Hepatocyte (in vitro differentiated cells): Measurements from ENCODE around the gene BEX5. TPM values are rescaled to one million over a fixed set of nuclear protein-coding genes. Genes with fewer than 3 reads are reported as not detected.
"Not testable (repeated sequence)": the region's sequence is repeated elsewhere in the genome, so short reads cannot be mapped to it uniquely, and the experiment has no call there.

ENCODE experiments used
- DNase-seq: peaks from one replicate; pipeline ENCODE4 v3.0.0-alpha.2; 2016; ENCODE audit warnings: low spot score
- H2AFZ ChIP-seq: fragments of 200-600 bp; sonication (generic); 2 replicates; pipeline ENCODE4 v1.6.0; 2016; ENCODE audit warnings: antibody characterized with exemption, mild to moderate bottlenecking
- H3K27ac ChIP-seq: fragments of 200-600 bp; sonication (generic); 2 replicates; pipeline ENCODE4 v1.5.1; 2016; ENCODE audit warnings: mild to moderate bottlenecking
- H3K27me3 ChIP-seq: fragments of 200-600 bp; sonication (generic); 2 replicates; pipeline ENCODE4 v1.6.1; 2016
- H3K36me3 ChIP-seq: fragments of 200-600 bp; sonication (generic); replicated peaks from 2 replicates; pipeline ENCODE4 v1.5.1; 2016; ENCODE audit warnings: low read depth; ENCODE audit not compliant: insufficient read depth
- H3K4me1 ChIP-seq: fragments of 200-600 bp; sonication (generic); 2 replicates; pipeline ENCODE4 v1.5.1; 2016; ENCODE audit warnings: mild to moderate bottlenecking, moderate library complexity; ENCODE audit not compliant: insufficient read depth
- H3K4me2 ChIP-seq: fragments of 200-600 bp; sonication (generic); 2 replicates; pipeline ENCODE4 v1.6.0; 2016
- H3K4me3 ChIP-seq: fragments of 200-600 bp; sonication (generic); 2 replicates; pipeline ENCODE4 v1.5.1; 2016; ENCODE audit warnings: mild to moderate bottlenecking
- H3K79me2 ChIP-seq: fragments of 200-600 bp; sonication (generic); 2 replicates; pipeline ENCODE4 v1.6.0; 2017; ENCODE audit warnings: mild to moderate bottlenecking
- H3K9me2 ChIP-seq: fragments of 200-600 bp; sonication (generic); replicated peaks from 2 replicates; pipeline ENCODE4 v1.6.0; 2017; ENCODE audit warnings: mild to moderate bottlenecking; ENCODE audit not compliant: insufficient read depth
- H3K9me3 ChIP-seq: fragments of 200-600 bp; sonication (generic); 2 replicates; pipeline ENCODE4 v1.5.1; 2016; ENCODE audit warnings: low read depth, mild to moderate bottlenecking
- H4K20me1 ChIP-seq: fragments of 200-600 bp; sonication (generic); 2 replicates; pipeline ENCODE4 v1.6.0; 2016; ENCODE audit warnings: mild to moderate bottlenecking; ENCODE audit not compliant: insufficient read depth, poor library complexity, severe bottlenecking
- CTCF ChIP-seq: fragments of 200-600 bp; sonication (generic); IDR thresholded peaks from 2 replicates; pipeline ENCODE4 v1.5.1; 2016; ENCODE audit warnings: antibody characterized with exemption, mild to moderate bottlenecking; ENCODE audit not compliant: poor library complexity
- EZH2 ChIP-seq: fragments of 200-600 bp; sonication (generic); IDR thresholded peaks from 2 replicates; pipeline ENCODE4 v1.6.1; 2016; ENCODE audit warnings: antibody characterized with exemption, mild to moderate bottlenecking, borderline replicate concordance
- EZH2phosphoT487 ChIP-seq: fragments of 200-600 bp; sonication (generic); IDR thresholded peaks from one replicate; pipeline ENCODE4 v1.6.1; 2018; ENCODE audit warnings: antibody characterized with exemption, mild to moderate bottlenecking, low read depth, moderate library complexity; ENCODE audit not compliant: unreplicated experiment, severe bottlenecking
- WGBS: methylation state at CpG from one replicate; pipeline ENCODE4 v1.1.6; 2016; ENCODE audit warnings: low lambda C conversion rate; ENCODE audit errors: missing lambda C conversion rate; 5-methylcytosine and 5-hydroxymethylcytosine counted together
- polyA plus RNA-seq: library from polyadenylated mRNA; unstranded; fragments of >200 nt; fragmentation: Nextera tagmentation; extraction: Ambion mirVana; gene quantifications from 2 replicates; pipeline ENCODE4 v1.2.1, GENCODE V29; 2016
- total RNA-seq: library from RNA; depleted of rRNA; stranded (reverse); fragments of >200 nt; gene quantifications from 2 replicates; pipeline ENCODE4 v1.2.3, GENCODE V29; 2014

BEX5 gene
- total and polyA plus RNA-seq, 2 experiments from 2014 or later = 7.4 to 14.2 TPM

- Histone ChIP-seq H3K27ac (no peak overlapping the region), H3K79me2 (no peaks in the 10 kb centered on the region), H4K20me1 (no peaks in the 10 kb centered on the region), H3K4me1 (no peaks in the 10 kb centered on the region), H3K9me3 (no peaks in the 10 kb centered on the region), H2AFZ (no peak overlapping the region), H3K36me3 (no peaks in the 10 kb centered on the region), H3K27me3 (peaks cover 3% of the 10 kb centered on the region), H3K9me2 (no peaks in the 10 kb centered on the region), H3K4me2 (no peak overlapping the region), H3K4me3 (no peak overlapping the region)
- TF ChIP-seq EZH2 = no peak
- TF ChIP-seq CTCF = peak; percentile 37
- 17% methylated on average over 1 of the region's 1 CpG for WGBS
- DNase-seq = no peak
These were observed 26.3 kb downstream of the BEX5 start for GRCh38 chrX:102129473-102129872.

- no peaks in the 10 kb centered on the region for H4K20me1 ChIP-seq
- no peak for TF ChIP-seq EZH2phosphoT487
- H3K9me3 ChIP-seq = no peaks in the 10 kb centered on the region
- H3K27ac ChIP-seq = no peak overlapping the region
- peaks cover 5% of the 10 kb centered on the region for H3K27me3 ChIP-seq
- 64% methylated on average over 8 of the region's 8 CpGs for WGBS
- H3K79me2 ChIP-seq = no peaks in the 10 kb centered on the region
- no peaks in the 10 kb centered on the region for H3K36me3 ChIP-seq
- no peak overlapping the region for H2AFZ ChIP-seq
- no peak overlapping the region for H3K4me2 ChIP-seq
- no peaks in the 10 kb centered on the region for H3K4me1 ChIP-seq
- H3K9me2 ChIP-seq = no peaks in the 10 kb centered on the region
- no peak overlapping the region for H3K4me3 ChIP-seq
- DNase-seq = no peak
These were observed 28.9 kb downstream of the BEX5 start for GRCh38 chrX:102126863-102127262.

GRCh38 chrX:102126080-102126818 is 29.5 kb downstream of the BEX5 start:
- H3K79me2 ChIP-seq, H4K20me1 ChIP-seq, H3K9me3 ChIP-seq, DNase-seq, H3K27ac ChIP-seq, H3K4me1 ChIP-seq, H3K36me3 ChIP-seq, H3K27me3 ChIP-seq, H2AFZ ChIP-seq, H3K9me2 ChIP-seq, H3K4me3 ChIP-seq: not testable (repeated sequence)
- 61% methylated on average over 17 of the region's 21 CpGs for WGBS
- peak overlapping the region; percentile 67 for H3K4me2 ChIP-seq

- not testable (repeated sequence) for H2AFZ ChIP-seq, H3K9me2 ChIP-seq, H3K9me3 ChIP-seq, H3K36me3 ChIP-seq, H3K4me3 ChIP-seq, H3K4me1 ChIP-seq, H3K27me3 ChIP-seq, H3K27ac ChIP-seq, H3K79me2 ChIP-seq, H4K20me1 ChIP-seq
- WGBS = 45% methylated on average over 9 of the region's 38 CpGs
- H3K4me2 ChIP-seq = peak within 1 kb of the TSS; percentile 67
- DNase-seq = peak; percentile 52
These were observed 30.3 kb downstream of the BEX5 start, which contains the start of gene TCEAL2 for GRCh38 chrX:102125436-102125835. Gene TCEAL2 (plus strand): TSS chrX:102125679. CDS start chrX:102126831, 1,152 bp downstream.

GRCh38 chrX:102125014-102125413 is 30.8 kb downstream of the BEX5 start:
- not testable (repeated sequence) for H3K4me3 ChIP-seq

More at GRCh38 chrX:102125014-102125413, 30.8 kb downstream of the BEX5 start:
- H3K4me1 ChIP-seq, H3K27ac ChIP-seq, H3K36me3 ChIP-seq, H3K9me3 ChIP-seq, H3K79me2 ChIP-seq, DNase-seq, H3K27me3 ChIP-seq, H4K20me1 ChIP-seq, H3K9me2 ChIP-seq, H2AFZ ChIP-seq: not testable (repeated sequence)
- peak overlapping the region; percentile 67 for H3K4me2 ChIP-seq
- 56% methylated on average over 9 of the region's 10 CpGs for WGBS
